GM18867 (cell line): ENCODE results near the gene EMP2.

Source experiments
- ATAC-seq: cut with Tn5 transposase; IDR thresholded peaks from one replicate; pipeline ENCODE4 v1.9.1; 2021; ENCODE audit warnings: mild to moderate bottlenecking, moderate library complexity; ENCODE audit not compliant: unreplicated experiment

Gene EMP2

DNA sequence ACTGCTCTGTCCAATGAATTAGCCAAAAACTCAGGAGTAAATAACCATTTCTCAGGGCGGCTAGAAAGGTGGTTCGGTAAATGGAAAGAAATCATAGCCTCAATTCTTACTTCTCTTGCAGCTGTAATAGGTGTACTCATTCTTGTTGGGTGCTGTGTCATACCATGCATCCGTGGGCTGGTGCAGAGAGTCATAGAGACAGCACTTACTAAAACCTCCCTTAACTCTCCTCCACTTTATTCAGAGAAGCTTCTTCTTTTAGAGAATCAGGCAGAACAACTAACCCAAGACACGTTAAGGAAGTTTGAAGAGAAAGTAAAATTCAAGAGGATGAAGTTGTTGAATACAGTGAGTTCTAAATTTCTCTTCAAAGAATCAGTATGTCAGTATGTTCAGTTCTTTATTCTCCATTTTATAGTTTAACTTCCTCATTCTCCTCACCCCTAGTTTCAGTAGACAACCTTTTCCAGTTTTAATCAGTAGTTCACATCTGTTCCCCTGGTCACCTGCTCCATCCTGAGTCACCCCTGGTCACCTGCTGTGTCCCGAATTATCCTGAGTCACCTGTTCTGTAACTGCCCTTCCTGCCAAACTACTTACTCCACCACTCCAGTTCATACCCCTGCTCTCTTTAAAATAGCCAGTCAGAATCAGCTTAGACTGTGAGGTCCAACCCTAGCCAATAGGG, 85.9 kb downstream of the EMP2 start:
- no peak for ATAC-seq

DNA sequence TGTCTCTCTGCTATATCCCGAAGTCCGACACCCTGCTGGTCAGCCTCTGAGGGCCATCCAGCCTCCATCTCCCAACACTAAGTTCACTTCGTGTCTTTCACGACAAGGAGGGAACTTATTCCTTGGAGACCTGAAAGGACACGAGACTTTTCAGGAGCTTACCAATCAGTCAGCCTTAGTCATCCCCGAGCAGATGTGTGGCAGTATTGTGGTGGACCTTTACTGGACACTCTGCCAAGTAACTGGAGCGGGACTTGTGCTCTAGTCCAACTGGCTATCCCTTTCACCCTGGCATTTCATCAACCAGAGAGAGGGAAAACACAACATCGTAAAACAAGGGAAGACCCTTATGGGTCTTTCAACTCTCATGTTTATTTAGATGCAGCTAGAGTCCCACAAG, 87.1 kb downstream of the EMP2 start:
- no peak for ATAC-seq

DNA sequence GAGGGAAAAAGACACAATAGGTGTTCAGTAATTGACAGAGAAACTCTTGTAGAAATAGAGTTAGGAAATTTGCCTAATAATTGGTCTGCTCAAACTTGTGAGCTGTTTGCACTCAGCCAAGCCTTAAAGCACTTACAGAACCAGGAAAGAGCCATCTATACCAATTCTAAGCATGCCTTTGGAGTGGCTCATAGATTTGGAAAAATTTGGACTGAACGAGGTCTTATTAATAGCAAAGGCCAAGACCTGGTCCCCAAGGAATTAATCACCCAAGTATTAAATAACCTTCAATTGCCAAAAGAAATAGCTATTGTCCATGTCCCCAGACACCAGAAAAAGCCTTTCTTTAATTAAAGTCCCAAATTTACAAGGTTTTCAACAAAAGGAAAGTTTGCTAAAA, 90.3 kb downstream of the EMP2 start:
- no peak for ATAC-seq

DNA sequence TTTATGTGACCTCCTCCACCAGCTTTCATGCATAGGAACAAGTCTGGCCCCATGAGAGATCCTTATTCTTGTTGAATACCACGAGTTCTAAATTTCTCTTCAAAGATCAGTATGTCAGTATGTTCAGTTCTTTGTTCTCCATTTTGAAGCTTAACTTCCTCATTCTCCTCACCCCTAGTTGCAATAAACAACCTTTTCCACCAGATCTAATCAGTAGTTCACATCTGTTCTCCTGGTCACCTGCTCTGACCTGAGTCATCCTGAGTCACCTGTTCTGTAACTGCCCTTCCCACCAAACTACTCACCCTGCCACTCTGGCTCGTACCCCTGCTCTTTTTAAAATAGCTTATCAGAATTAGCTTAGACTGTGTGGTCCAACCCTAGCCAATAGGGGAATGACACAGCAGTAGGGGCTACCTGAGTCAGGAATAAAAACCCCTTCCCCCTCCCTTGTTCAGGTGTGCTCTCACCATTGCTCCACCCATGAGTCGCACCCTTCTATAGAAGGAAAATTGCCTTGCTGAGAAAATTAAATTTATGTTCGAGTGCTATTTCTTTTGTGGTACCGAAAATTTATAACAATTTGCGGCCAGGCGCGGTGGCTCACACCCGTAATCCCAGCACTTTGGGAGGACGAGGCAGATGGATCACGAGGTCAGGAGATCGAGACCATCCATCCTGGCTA, 94.6 kb downstream of the EMP2 start:
- no peak for ATAC-seq

DNA sequence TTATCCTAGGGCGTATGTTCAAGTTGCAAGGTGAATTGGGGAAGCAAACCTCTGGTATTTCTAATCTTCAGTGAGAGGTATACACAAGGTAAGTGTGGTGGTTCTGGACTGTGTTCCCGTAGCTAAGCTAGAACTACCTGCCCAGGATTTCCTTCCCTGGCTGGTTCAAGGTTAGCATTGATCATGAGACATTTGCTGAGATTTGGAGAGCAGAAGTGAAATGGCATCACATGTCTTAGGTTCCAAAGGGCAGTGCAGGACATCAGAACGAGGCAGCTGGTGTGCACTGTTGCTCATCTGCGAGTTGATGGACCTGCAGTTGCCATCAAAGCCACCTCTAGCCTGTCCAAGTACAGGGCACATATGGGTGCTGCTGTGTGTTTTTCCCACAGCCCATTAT, 95.2 kb downstream of the EMP2 start:
- ATAC-seq: no peak

DNA sequence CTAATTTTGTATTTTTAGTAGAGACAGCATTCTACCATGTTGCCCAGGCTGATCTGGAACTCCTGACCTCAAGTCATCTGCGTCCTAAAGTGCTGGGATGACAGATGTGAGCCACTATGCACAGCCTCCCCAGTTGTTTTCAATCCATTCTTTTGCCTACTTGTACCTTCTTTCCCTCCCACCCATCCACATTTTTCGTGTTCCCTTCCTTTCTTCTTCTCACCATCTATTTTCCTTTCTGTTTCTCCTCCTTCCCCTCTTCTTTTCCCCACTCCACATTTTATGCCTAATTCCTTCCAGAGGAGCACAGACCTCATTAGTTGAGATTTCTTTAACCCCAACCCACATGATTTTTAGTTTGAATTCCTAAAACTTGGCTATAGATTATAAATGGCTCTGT, 100.2 kb downstream of the EMP2 start:
- no peak for ATAC-seq
